ENCODE data around the gene PTK7.
A peak's percentile ranks its signal among the peaks of the same experiment; 100 is the strongest.
"Not testable (repeated sequence)": the region's sequence is repeated elsewhere in the genome, so short reads cannot be mapped to it uniquely, and the experiment has no call there.

Gene PTK7

GRCh38 chr6:43117466-43117865 is 41.4 kb downstream of the PTK7 start:
- not testable (repeated sequence) for DNase-seq; H2AFZ ChIP-seq (ENCODE audit: insufficient read depth, low read length, poor library complexity)
- no CpG with 5 or more reads among the region's 8 CpGs for WGBS (ENCODE audit: extremely low coverage, insufficient coverage, insufficient read length)

GRCh38 chr6:43119482-43119881 is 43.4 kb downstream of the PTK7 start:
- H4K91ac ChIP-seq (ENCODE audit: low read depth, low read length): peak overlapping the region; percentile 64
- H4K8ac ChIP-seq (ENCODE audit: low read depth, low read length): peak overlapping the region; percentile 54
- H2AFZ ChIP-seq (ENCODE audit: insufficient read depth, low read length, poor library complexity): no peak overlapping the region
- H3K4me1 ChIP-seq (ENCODE audit: control insufficient read depth in 1 of 2, insufficient read depth in 2 of 2, low read length in 2 of 2): peaks cover 56 to 63% of the 10 kb centered on the region in 2 experiments
- no peaks in the 10 kb centered on the region for H3K27me3 ChIP-seq (ENCODE audit: insufficient read depth, low read length)
- peak overlapping the region; percentile 70 for H3K18ac ChIP-seq (ENCODE audit: low read length)
- H3K36me3 ChIP-seq (ENCODE audit: control insufficient read depth in 1 of 2, insufficient read depth in 2 of 2, low read length in 2 of 2): peaks cover 0 to 3% of the 10 kb centered on the region in 2 experiments
- peak overlapping the region; percentile 41 for H3K14ac ChIP-seq (ENCODE audit: low read length)
- H2BK120ac ChIP-seq (ENCODE audit: insufficient read depth, low read length, poor library complexity): peak overlapping the region; percentile 29
- H3K79me2 ChIP-seq (ENCODE audit: control insufficient read depth, insufficient read depth, low read length, poor library complexity): peaks cover 42% of the 10 kb centered on the region
- H2BK12ac ChIP-seq (ENCODE audit: low read length): peak overlapping the region; percentile 58
- H3K27ac ChIP-seq (ENCODE audit: low read depth, low read length): peak overlapping the region; percentile 58
- H3K9ac ChIP-seq (ENCODE audit: low read length): no peak overlapping the region
- H3K4ac ChIP-seq (ENCODE audit: low read depth, low read length): peak overlapping the region; percentile 76
- H3K79me1 ChIP-seq (ENCODE audit: low read length): peaks cover 65% of the 10 kb centered on the region
- H2BK5ac ChIP-seq (ENCODE audit: low read depth, low read length, poor library complexity): peak overlapping the region; percentile 34
- H2AK5ac ChIP-seq (ENCODE audit: low read length): peak overlapping the region; percentile 13
- H3K4me2 ChIP-seq (ENCODE audit: low read length): no peak overlapping the region
- no peak overlapping the region for H4K12ac ChIP-seq (ENCODE audit: low read depth, low read length)
- H3K23ac ChIP-seq (ENCODE audit: low read length): no peak overlapping the region
- H3K9me3 ChIP-seq (ENCODE audit: insufficient read depth, low read depth, low read length): no peaks in the 10 kb centered on the region
- H3K4me3 ChIP-seq (ENCODE audit: low read depth, low read length): no peak overlapping the region
- WGBS (ENCODE audit: extremely low coverage, insufficient coverage, insufficient read length): no CpG with 5 or more reads among the region's 4 CpGs
- DNase-seq: no peak

More at GRCh38 chr6:43117466-43117865, 41.4 kb downstream of the PTK7 start:
- not testable (repeated sequence) for H3K27ac ChIP-seq (ENCODE audit: low read depth, low read length); H3K4me2 ChIP-seq (ENCODE audit: low read length); H3K9ac ChIP-seq (ENCODE audit: low read length); H3K18ac ChIP-seq (ENCODE audit: low read length); H3K4me3 ChIP-seq (ENCODE audit: low read depth, low read length); H3K23ac ChIP-seq (ENCODE audit: low read length); H3K27me3 ChIP-seq (ENCODE audit: insufficient read depth, low read length); H3K9me3 ChIP-seq (ENCODE audit: insufficient read depth, low read depth, low read length); H3K14ac ChIP-seq (ENCODE audit: low read length); H4K12ac ChIP-seq (ENCODE audit: low read depth, low read length); H3K36me3 ChIP-seq (ENCODE audit: control insufficient read depth in 1 of 2, insufficient read depth in 2 of 2, low read length in 2 of 2); H2AK5ac ChIP-seq (ENCODE audit: low read length)
- Histone ChIP-seq H2BK5ac (ENCODE audit: low read depth, low read length, poor library complexity) (peak overlapping the region; percentile 21), H3K79me2 (ENCODE audit: control insufficient read depth, insufficient read depth, low read length, poor library complexity) (peaks cover 33% of the 10 kb centered on the region), H3K4me1 (ENCODE audit: control insufficient read depth in 1 of 2, insufficient read depth in 2 of 2, low read length in 2 of 2) (peaks cover 49 to 56% of the 10 kb centered on the region in 2 experiments), H2BK120ac (ENCODE audit: insufficient read depth, low read length, poor library complexity) (peak overlapping the region; percentile 5), H3K79me1 (ENCODE audit: low read length) (peaks cover 59% of the 10 kb centered on the region), H4K8ac (ENCODE audit: low read depth, low read length) (peak overlapping the region; percentile 39), H2BK12ac (ENCODE audit: low read length) (peak overlapping the region; percentile 74), H4K91ac (ENCODE audit: low read depth, low read length) (peak overlapping the region; percentile 17), H3K4ac (ENCODE audit: low read depth, low read length) (peak overlapping the region; percentile 83)

- H3K4me2 ChIP-seq (ENCODE audit: low read length): no peak overlapping the region
- no peak overlapping the region for H2AFZ ChIP-seq (ENCODE audit: insufficient read depth, low read length, poor library complexity)
- peak overlapping the region; percentile 18 for H4K8ac ChIP-seq (ENCODE audit: low read depth, low read length)
- H3K14ac ChIP-seq (ENCODE audit: low read length): peak overlapping the region; percentile 32
- peaks cover 66% of the 10 kb centered on the region for H3K79me1 ChIP-seq (ENCODE audit: low read length)
- peaks cover 0 to 3% of the 10 kb centered on the region in 2 experiments for H3K36me3 ChIP-seq (ENCODE audit: control insufficient read depth in 1 of 2, insufficient read depth in 2 of 2, low read length in 2 of 2)
- H2BK5ac ChIP-seq (ENCODE audit: low read depth, low read length, poor library complexity): peak overlapping the region; percentile 5
- H3K4ac ChIP-seq (ENCODE audit: low read depth, low read length): peak overlapping the region; percentile 35
- peaks cover 45% of the 10 kb centered on the region for H3K79me2 ChIP-seq (ENCODE audit: control insufficient read depth, insufficient read depth, low read length, poor library complexity)
- H4K12ac ChIP-seq (ENCODE audit: low read depth, low read length): no peak overlapping the region
- peak overlapping the region; percentile 28 for H2AK5ac ChIP-seq (ENCODE audit: low read length)
- peak overlapping the region; percentile 4 for H2BK12ac ChIP-seq (ENCODE audit: low read length)
- no CpG with 5 or more reads among the region's 9 CpGs for WGBS (ENCODE audit: extremely low coverage, insufficient coverage, insufficient read length)
- no peak overlapping the region for H3K23ac ChIP-seq (ENCODE audit: low read length)
- no peak for DNase-seq
- no peak overlapping the region for H3K9ac ChIP-seq (ENCODE audit: low read length)
- peaks cover 60 to 67% of the 10 kb centered on the region in 2 experiments for H3K4me1 ChIP-seq (ENCODE audit: control insufficient read depth in 1 of 2, insufficient read depth in 2 of 2, low read length in 2 of 2)
- peak overlapping the region; percentile 99 for H3K27ac ChIP-seq (ENCODE audit: low read depth, low read length)
- peak overlapping the region; percentile 5 for H4K91ac ChIP-seq (ENCODE audit: low read depth, low read length)
- H2BK120ac ChIP-seq (ENCODE audit: insufficient read depth, low read length, poor library complexity): peak overlapping the region; percentile 27
- peak overlapping the region; percentile 24 for H3K18ac ChIP-seq (ENCODE audit: low read length)
- no peak overlapping the region for H3K4me3 ChIP-seq (ENCODE audit: low read depth, low read length)
- H3K27me3 ChIP-seq (ENCODE audit: insufficient read depth, low read length): no peaks in the 10 kb centered on the region
- no peaks in the 10 kb centered on the region for H3K9me3 ChIP-seq (ENCODE audit: insufficient read depth, low read depth, low read length)
These were observed 44.1 kb downstream of the PTK7 start for GRCh38 chr6:43120101-43120763.

GRCh38 chr6:43120944-43121913 is 45.1 kb downstream of the PTK7 start:
- H4K12ac ChIP-seq (ENCODE audit: low read depth, low read length): no peak overlapping the region
- H2AFZ ChIP-seq (ENCODE audit: insufficient read depth, low read length, poor library complexity): peak overlapping the region; percentile 61
- peak overlapping the region; percentile 94 for H3K4ac ChIP-seq (ENCODE audit: low read depth, low read length)
- DNase-seq: peak; percentile 86 to 88
- H3K18ac ChIP-seq (ENCODE audit: low read length): peak overlapping the region; percentile 35
- peak overlapping the region; percentile 72 for H4K8ac ChIP-seq (ENCODE audit: low read depth, low read length)
- peak overlapping the region; percentile 43 for H3K14ac ChIP-seq (ENCODE audit: low read length)
- no peak overlapping the region for H3K4me3 ChIP-seq (ENCODE audit: low read depth, low read length)
- H3K9me3 ChIP-seq (ENCODE audit: insufficient read depth, low read depth, low read length): no peaks in the 10 kb centered on the region
- no peaks in the 10 kb centered on the region for H3K27me3 ChIP-seq (ENCODE audit: insufficient read depth, low read length)
- peak overlapping the region; percentile 14 for H3K4me2 ChIP-seq (ENCODE audit: low read length)
- H3K36me3 ChIP-seq (ENCODE audit: control insufficient read depth in 1 of 2, insufficient read depth in 2 of 2, low read length in 2 of 2): peaks cover 0 to 3% of the 10 kb centered on the region in 2 experiments
- H3K27ac ChIP-seq (ENCODE audit: low read depth, low read length): peak overlapping the region; percentile 99
- WGBS (ENCODE audit: extremely low coverage, insufficient coverage, insufficient read length): no CpG with 5 or more reads among the region's 9 CpGs
- H3K4me1 ChIP-seq (ENCODE audit: control insufficient read depth in 1 of 2, insufficient read depth in 2 of 2, low read length in 2 of 2): peaks cover 59 to 67% of the 10 kb centered on the region in 2 experiments
- H2BK120ac ChIP-seq (ENCODE audit: insufficient read depth, low read length, poor library complexity): peak overlapping the region; percentile 96
- H3K9ac ChIP-seq (ENCODE audit: low read length): no peak overlapping the region
- peak overlapping the region; percentile 36 for H2AK5ac ChIP-seq (ENCODE audit: low read length)
- no peak overlapping the region for H3K23ac ChIP-seq (ENCODE audit: low read length)
- H2BK5ac ChIP-seq (ENCODE audit: low read depth, low read length, poor library complexity): peak overlapping the region; percentile 93
- peak overlapping the region; percentile 39 for H2BK12ac ChIP-seq (ENCODE audit: low read length)
- peak overlapping the region; percentile 94 for H4K91ac ChIP-seq (ENCODE audit: low read depth, low read length)
- H3K79me2 ChIP-seq (ENCODE audit: control insufficient read depth, insufficient read depth, low read length, poor library complexity): peaks cover 44% of the 10 kb centered on the region
- H3K79me1 ChIP-seq (ENCODE audit: low read length): peaks cover 66% of the 10 kb centered on the region

Measured in trophoblast cell (in vitro differentiated cells and primary cell).